ENCODE measurements around the gene MDN1. TPM values are rescaled to one million over a fixed set of nuclear protein-coding genes. Genes with fewer than 3 reads are reported as not detected.

Gene MDN1
- total and polyA plus RNA-seq, 2 experiments from 2014 or later = 8.0 to 20.9 TPM

DNA sequence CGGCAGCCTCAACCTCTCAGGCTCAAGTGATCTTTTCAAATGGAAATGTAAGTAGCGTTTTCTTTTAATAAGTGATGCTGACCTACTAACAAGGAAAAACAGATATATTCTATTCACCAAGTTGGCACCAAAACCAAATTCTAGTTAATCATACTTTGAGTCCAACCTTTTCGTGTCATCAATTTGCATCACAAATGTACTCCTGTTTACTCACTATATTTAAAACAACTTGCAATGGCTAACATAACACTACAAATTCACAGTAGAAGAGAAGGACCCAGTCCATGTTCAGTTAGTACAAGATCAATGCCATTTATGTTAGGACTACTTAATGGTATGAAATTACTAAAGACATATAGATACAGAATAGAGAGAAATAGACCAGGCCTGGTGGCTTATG is 50.0 kb downstream of the MDN1 start:
- no peak overlapping the region for H3K27ac ChIP-seq
- no peaks in the 10 kb centered on the region for H3K79me2 ChIP-seq
- 97% methylated on average over 3 of the region's 3 CpGs for WGBS (ENCODE audit: low lambda C conversion rate, missing lambda C conversion rate)
- H4K20me1 ChIP-seq (ENCODE audit: insufficient read depth, poor library complexity, severe bottlenecking) = no peaks in the 10 kb centered on the region
- no peaks in the 10 kb centered on the region for H3K36me3 ChIP-seq (replicated peaks; ENCODE audit: insufficient read depth, low read depth)
- H2AFZ ChIP-seq = no peak overlapping the region
- TF ChIP-seq, protein P1, sequence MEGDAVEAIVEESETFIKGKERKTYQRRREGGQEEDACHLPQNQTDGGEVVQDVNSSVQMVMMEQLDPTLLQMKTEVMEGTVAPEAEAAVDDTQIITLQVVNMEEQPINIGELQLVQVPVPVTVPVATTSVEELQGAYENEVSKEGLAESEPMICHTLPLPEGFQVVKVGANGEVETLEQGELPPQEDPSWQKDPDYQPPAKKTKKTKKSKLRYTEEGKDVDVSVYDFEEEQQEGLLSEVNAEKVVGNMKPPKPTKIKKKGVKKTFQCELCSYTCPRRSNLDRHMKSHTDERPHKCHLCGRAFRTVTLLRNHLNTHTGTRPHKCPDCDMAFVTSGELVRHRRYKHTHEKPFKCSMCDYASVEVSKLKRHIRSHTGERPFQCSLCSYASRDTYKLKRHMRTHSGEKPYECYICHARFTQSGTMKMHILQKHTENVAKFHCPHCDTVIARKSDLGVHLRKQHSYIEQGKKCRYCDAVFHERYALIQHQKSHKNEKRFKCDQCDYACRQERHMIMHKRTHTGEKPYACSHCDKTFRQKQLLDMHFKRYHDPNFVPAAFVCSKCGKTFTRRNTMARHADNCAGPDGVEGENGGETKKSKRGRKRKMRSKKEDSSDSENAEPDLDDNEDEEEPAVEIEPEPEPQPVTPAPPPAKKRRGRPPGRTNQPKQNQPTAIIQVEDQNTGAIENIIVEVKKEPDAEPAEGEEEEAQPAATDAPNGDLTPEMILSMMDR (IDR thresholded peaks at IDR 0.05; ENCODE audit: poor library complexity) = no peak
- TF ChIP-seq EZH2 (IDR thresholded peaks at IDR 0.05; ENCODE audit: borderline replicate concordance) (no peak), EZH2phosphoT487 (IDR thresholded peaks at IDR 0.05; ENCODE audit: low read depth, severe bottlenecking, unreplicated experiment) (no peak)
- no peaks in the 10 kb centered on the region for H3K27me3 ChIP-seq
- H3K4me3 ChIP-seq = no peak overlapping the region
- H3K4me1 ChIP-seq (ENCODE audit: insufficient read depth) = no peaks in the 10 kb centered on the region
- no peaks in the 10 kb centered on the region for H3K9me3 ChIP-seq (ENCODE audit: low read depth)
- DNase-seq (ENCODE audit: low spot score) = no peak
- H3K4me2 ChIP-seq = no peak overlapping the region
- no peaks in the 10 kb centered on the region for H3K9me2 ChIP-seq (replicated peaks; ENCODE audit: insufficient read depth)

DNA sequence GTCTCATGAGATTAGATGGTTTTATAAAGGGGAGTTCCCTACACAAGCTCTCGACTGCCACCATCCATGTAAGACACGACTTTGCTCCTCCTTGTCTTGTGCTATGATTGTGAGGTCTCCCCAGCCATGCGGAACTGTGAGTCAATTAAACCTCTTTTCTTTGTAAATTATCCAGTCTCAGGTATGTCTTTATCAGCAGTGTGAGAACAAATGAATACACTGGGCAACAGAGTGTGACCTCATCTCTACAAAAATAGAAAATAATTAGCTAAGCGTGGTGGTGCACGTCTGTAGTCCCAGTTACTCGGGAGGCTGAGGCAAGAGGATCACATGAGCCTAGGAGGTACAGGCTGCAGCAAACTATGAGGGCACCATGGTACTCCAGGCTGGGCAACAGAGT is 51.3 kb downstream of the MDN1 start:
- H3K9me3 ChIP-seq (ENCODE audit: low read depth) = no peaks in the 10 kb centered on the region
- no peak overlapping the region for H3K4me3 ChIP-seq
- no peaks in the 10 kb centered on the region for H3K79me2 ChIP-seq
- 87% methylated on average over 6 of the region's 6 CpGs for WGBS (ENCODE audit: low lambda C conversion rate, missing lambda C conversion rate)
- H3K9me2 ChIP-seq (replicated peaks; ENCODE audit: insufficient read depth) = no peaks in the 10 kb centered on the region
- H3K4me2 ChIP-seq = no peak overlapping the region
- no peaks in the 10 kb centered on the region for H3K4me1 ChIP-seq (ENCODE audit: insufficient read depth)
- H2AFZ ChIP-seq = no peak overlapping the region
- DNase-seq (ENCODE audit: low spot score) = no peak
- no peaks in the 10 kb centered on the region for H3K27me3 ChIP-seq
- no peaks in the 10 kb centered on the region for H4K20me1 ChIP-seq (ENCODE audit: insufficient read depth, poor library complexity, severe bottlenecking)
- H3K36me3 ChIP-seq (replicated peaks; ENCODE audit: insufficient read depth, low read depth) = no peaks in the 10 kb centered on the region
- H3K27ac ChIP-seq = no peak overlapping the region
- TF ChIP-seq EZH2phosphoT487 (IDR thresholded peaks at IDR 0.05; ENCODE audit: low read depth, severe bottlenecking, unreplicated experiment) (no peak), EZH2 (IDR thresholded peaks at IDR 0.05; ENCODE audit: borderline replicate concordance) (no peak)
- TF ChIP-seq, protein P1 (IDR thresholded peaks at IDR 0.05; ENCODE audit: poor library complexity) = no peak

DNA sequence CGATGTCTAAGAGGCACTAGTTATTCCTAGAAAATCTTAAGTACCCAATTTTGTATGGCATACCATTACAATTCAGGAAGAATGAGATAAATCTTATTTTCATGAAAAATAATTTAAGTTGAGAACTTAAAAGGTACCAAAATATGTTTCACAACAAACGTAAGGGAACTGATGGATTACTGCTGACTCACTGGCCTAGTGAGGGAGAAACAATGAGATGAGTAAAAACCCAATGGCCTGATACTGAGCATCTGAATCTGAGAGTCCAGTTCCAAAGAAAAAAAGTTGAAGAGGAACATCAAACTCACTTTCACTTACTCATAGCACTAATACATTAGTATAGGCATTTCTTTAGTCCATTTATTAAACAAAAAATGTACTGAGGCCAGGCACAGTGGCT is 56.0 kb downstream of the MDN1 start:
- Histone ChIP-seq H3K4me1 (ENCODE audit: insufficient read depth) (no peaks in the 10 kb centered on the region), H3K4me2 (no peak overlapping the region), H2AFZ (no peak overlapping the region), H3K4me3 (no peak overlapping the region), H3K9me3 (ENCODE audit: low read depth) (no peaks in the 10 kb centered on the region), H3K79me2 (no peaks in the 10 kb centered on the region), H3K27me3 (no peaks in the 10 kb centered on the region), H3K9me2 (replicated peaks; ENCODE audit: insufficient read depth) (no peaks in the 10 kb centered on the region), H3K27ac (no peak overlapping the region), H3K36me3 (replicated peaks; ENCODE audit: insufficient read depth, low read depth) (no peaks in the 10 kb centered on the region), H4K20me1 (ENCODE audit: insufficient read depth, poor library complexity, severe bottlenecking) (no peaks in the 10 kb centered on the region)
- DNase-seq (ENCODE audit: low spot score) = no peak
- 86% methylated on average over 2 of the region's 2 CpGs for WGBS (ENCODE audit: low lambda C conversion rate, missing lambda C conversion rate)
- TF ChIP-seq, protein P1 (IDR thresholded peaks at IDR 0.05; ENCODE audit: poor library complexity) = no peak
- TF ChIP-seq EZH2phosphoT487 (IDR thresholded peaks at IDR 0.05; ENCODE audit: low read depth, severe bottlenecking, unreplicated experiment) (no peak), EZH2 (IDR thresholded peaks at IDR 0.05; ENCODE audit: borderline replicate concordance) (no peak)

DNA sequence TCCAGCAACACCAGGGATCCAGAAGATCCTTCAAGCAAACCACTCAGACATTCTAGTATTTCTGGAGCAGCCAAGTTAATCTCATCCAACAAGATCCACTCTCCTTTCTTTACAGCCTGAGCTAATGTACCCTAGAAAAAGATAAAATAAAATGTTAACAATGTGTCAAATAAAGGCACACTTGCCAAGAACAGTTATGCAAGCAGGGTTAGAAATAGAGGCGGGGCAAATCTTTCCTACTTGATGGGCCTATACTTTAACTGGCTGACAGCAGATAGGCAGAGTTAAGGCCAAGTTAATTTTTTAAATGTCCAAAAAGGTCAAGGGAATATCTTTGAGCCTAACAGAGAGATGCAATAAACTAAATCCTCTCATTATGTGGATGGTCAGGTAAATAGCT is 60.8 kb downstream of the MDN1 start:
- Histone ChIP-seq H3K79me2 (no peaks in the 10 kb centered on the region), H3K27ac (no peak overlapping the region), H2AFZ (no peak overlapping the region), H3K36me3 (replicated peaks; ENCODE audit: insufficient read depth, low read depth) (no peaks in the 10 kb centered on the region), H3K4me2 (no peak overlapping the region), H3K27me3 (no peaks in the 10 kb centered on the region), H3K4me3 (no peak overlapping the region), H3K4me1 (ENCODE audit: insufficient read depth) (no peaks in the 10 kb centered on the region), H3K9me3 (ENCODE audit: low read depth) (no peaks in the 10 kb centered on the region), H3K9me2 (replicated peaks; ENCODE audit: insufficient read depth) (no peaks in the 10 kb centered on the region), H4K20me1 (ENCODE audit: insufficient read depth, poor library complexity, severe bottlenecking) (no peaks in the 10 kb centered on the region)
- no peak for TF ChIP-seq EZH2 (IDR thresholded peaks at IDR 0.05; ENCODE audit: borderline replicate concordance)
- no peak for TF ChIP-seq EZH2phosphoT487 (IDR thresholded peaks at IDR 0.05; ENCODE audit: low read depth, severe bottlenecking, unreplicated experiment)
- TF ChIP-seq, protein P1 (IDR thresholded peaks at IDR 0.05; ENCODE audit: poor library complexity) = no peak
- DNase-seq (ENCODE audit: low spot score) = no peak
- WGBS (ENCODE audit: low lambda C conversion rate, missing lambda C conversion rate) = 75% methylated on average over 1 of the region's 1 CpG

Data from hepatocyte (in vitro differentiated cells).